HUDEP-2 (cell line): ENCODE results near the gene NUP93.

Source experiments
- DNase-seq, 76 experiments: peaks; one replicate each; lab custom pipeline; 2025; ENCODE audit not compliant: unreplicated experiment in 76 of 76; lab: John Stamatoyannopoulos, UW

NUP93 gene

GRCh38 chr16:56741399-56741798 lies 11.5 kb downstream of the NUP93 start:
- DNase-seq: no peak

- no peak for DNase-seq
Measured at GRCh38 chr16:56742030-56742984, 12.4 kb downstream of the NUP93 start.

GRCh38 chr16:56743840-56744239 lies 13.9 kb downstream of the NUP93 start:
- DNase-seq: peak in 2 of 76 experiments; percentile 1 to 10

GRCh38 chr16:56744996-56745640 lies 15.2 kb downstream of the NUP93 start:
- DNase-seq: no peak

GRCh38 chr16:56747486-56748045 lies 17.6 kb downstream of the NUP93 start:
- DNase-seq: no peak

GRCh38 chr16:56748191-56748590 lies 18.3 kb downstream of the NUP93 start:
- no peak for DNase-seq

DNA sequence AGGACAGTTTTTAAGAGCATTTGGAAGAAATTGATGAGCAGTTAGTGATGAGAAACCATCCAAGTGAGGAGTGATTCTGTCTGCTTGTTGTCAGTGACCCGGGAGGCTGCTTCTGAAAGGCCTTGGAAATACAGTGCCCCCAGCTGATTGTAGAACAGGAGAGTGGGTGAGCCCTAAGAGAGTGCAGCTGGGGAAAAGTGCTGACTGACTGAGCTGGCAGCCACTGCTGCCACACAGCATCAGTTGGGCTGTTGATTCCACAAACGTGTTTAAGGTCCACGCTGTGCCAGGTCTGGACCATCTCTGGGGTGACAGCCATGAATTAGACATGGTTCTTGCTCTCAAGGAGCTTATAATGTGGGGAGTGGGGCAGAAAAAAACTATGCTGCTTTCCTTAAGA lies 18.9 kb downstream of the NUP93 start:
- DNase-seq: no peak

GRCh38 chr16:56749672-56750491 lies 20.0 kb downstream of the NUP93 start:
- peak in 1 of 76 experiments; percentile 19 for DNase-seq

DNA sequence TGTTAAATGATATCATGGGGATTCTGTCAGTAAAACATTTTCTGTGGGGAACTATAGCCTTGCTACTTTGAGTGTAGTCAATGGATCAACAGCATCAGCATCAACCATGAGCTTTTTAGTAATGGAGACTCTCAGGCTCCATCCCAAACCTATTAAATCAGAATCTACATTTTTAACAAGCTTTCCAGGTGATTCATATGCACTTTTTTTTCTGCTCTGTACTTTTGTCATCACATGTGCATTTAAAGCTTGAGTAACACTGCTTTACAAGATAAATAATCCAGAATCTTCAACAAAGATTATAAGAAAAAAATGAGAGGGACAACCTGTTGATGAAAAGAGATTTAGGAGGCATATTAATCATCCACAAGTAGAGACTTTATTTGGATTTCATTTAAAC lies 23.5 kb downstream of the NUP93 start:
- DNase-seq: no peak

- DNase-seq: no peak
Measured at GRCh38 chr16:56755038-56755437, 25.1 kb downstream of the NUP93 start.

- no peak for DNase-seq
Measured at GRCh38 chr16:56758432-56758831, 28.5 kb downstream of the NUP93 start.

DNA sequence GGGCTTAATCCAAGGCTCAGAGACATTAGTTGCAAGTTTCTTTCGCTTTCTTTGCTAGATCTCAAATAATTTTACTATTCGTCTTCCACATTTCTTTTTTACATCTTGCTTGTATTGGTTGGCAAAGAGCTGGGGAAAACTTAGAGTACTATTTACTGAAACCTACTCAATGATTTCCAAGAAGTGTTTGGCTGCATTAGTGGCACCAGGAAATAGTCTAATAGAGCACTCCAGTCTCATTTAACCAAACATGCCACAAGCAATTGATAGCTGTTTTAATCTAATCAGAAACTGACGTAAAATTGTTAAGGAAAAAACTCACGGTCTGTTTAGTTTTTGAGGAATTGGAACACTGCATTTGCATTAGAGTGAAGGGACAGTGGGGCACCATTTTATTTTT lies 29.0 kb downstream of the NUP93 start:
- DNase-seq: no peak

- DNase-seq: peak in 43 of 76 experiments; percentile 5 to 73 (median 27)
Measured at GRCh38 chr16:56763291-56763916, 33.5 kb downstream of the NUP93 start.

GRCh38 chr16:56764835-56765234 lies 34.9 kb downstream of the NUP93 start:
- peak in 16 of 76 experiments; percentile 7 to 75 (median 27) for DNase-seq

GRCh38 chr16:56765949-56766348 lies 36.0 kb downstream of the NUP93 start:
- DNase-seq: no peak

DNA sequence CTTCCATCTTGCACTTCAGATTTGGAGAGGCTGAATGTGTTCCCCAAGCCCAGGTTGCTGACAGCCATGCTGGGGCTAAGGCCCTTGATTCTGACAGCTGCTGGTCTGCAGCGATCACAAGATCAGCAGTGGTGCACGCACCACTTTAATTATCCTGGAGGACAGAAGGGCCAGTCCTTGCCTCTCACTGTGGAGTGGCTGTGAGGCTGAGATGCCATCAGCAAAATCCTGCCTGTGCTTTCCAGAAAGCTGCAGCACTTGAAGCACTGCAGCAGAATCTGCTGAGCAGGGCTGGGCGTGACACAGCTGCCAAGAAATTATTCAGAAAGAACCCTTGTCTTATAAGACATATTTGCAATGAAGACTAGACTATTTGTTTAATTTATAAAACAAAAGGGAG lies 37.1 kb downstream of the NUP93 start:
- DNase-seq: peak in 1 of 76 experiments; percentile 4

GRCh38 chr16:56769677-56770076 lies 39.7 kb downstream of the NUP93 start:
- DNase-seq: no peak

DNA sequence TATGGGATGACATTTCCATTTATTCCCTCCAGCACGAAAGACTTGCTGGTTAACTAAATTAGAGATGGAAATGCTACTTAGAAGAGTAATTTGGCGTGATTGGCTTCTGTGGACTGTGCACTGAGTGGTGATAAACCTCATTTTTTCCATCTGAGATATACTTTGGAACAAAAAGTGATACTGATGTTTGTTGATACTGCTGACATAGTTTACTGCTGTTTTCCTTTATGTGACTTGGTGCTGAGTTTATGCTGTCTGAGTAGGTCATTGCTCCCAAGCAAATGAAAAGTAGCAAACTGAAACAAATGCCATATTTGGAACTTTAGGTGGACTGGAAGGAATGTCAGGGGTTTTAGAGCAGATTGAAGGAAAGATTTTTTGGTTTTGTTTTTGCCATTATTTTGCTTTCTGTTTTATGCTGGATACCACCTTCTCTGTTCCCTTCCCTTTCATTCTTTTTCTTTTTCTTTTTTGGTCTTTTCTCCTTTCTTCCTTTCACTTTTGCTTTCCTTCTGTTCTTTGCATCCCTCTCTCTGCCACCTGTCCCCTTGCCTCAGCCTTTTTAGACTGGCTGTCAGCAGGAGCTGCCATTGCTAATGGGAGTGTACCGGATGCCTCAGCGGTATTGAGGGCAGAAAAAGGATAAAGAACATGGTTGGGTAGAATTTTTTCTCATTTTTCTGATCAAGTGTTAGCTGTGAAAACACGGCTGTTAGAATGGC lies 41.8 kb downstream of the NUP93 start:
- DNase-seq: no peak

DNA sequence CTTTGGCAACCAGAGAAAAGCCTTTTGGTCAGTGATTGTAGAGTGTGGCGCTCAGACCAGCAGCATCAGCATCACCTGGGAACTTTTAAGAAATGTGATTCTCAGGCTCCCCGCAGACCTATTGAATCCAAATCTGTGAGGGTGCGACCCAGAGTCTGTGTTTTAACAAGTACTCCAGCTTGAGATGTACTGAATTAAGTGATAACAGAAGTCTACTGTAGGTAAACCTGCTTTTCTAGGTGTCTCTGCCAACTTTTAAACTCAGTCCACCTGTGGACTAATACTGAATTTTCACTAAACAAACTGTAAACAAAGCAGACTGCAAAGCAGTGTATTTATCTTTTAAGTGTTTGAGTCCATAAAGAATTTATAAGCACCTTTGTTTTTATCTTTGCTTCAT lies 43.6 kb downstream of the NUP93 start:
- no peak for DNase-seq
